ENCODE results near the gene OSGIN1. TPM values are rescaled to one million over a fixed set of nuclear protein-coding genes. Genes with fewer than 3 reads are reported as not detected.

The OSGIN1 gene
- total RNA-seq: 4.1 TPM

GRCh38 chr16:83952940-83953795, at the start of gene OSGIN1:
OSGIN1 (plus strand) TSS chr16:83953240; CDS start chr16:83957672, 4,432 bp downstream.
- H3K27me3 ChIP-seq (ENCODE audit: insufficient read depth, low read length): peaks cover 12% of the 10 kb centered on the region
- H3K9me3 ChIP-seq (ENCODE audit: low read depth, low read length): no peaks in the 10 kb centered on the region
- H3K4me1 ChIP-seq (ENCODE audit: insufficient read depth, low read length): peaks cover 24% of the 10 kb centered on the region
- H3K4me3 ChIP-seq (ENCODE audit: low read length): peak within 1 kb of the TSS; percentile 38

- no peaks in the 10 kb centered on the region for H3K9me3 ChIP-seq (ENCODE audit: low read depth, low read length)
- H3K27me3 ChIP-seq (ENCODE audit: insufficient read depth, low read length): no peaks in the 10 kb centered on the region
- H3K4me3 ChIP-seq (ENCODE audit: low read length): no peak overlapping the region
- H3K4me1 ChIP-seq (ENCODE audit: insufficient read depth, low read length): peaks cover 11% of the 10 kb centered on the region
Observed at GRCh38 chr16:83903751-83904150, 49.3 kb upstream of the OSGIN1 start.

- Histone ChIP-seq H3K4me1 (ENCODE audit: insufficient read depth, low read length) (no peaks in the 10 kb centered on the region), H3K27me3 (ENCODE audit: insufficient read depth, low read length) (no peaks in the 10 kb centered on the region), H3K4me3 (ENCODE audit: low read length) (no peak overlapping the region), H3K9me3 (ENCODE audit: low read depth, low read length) (no peaks in the 10 kb centered on the region)
Observed at GRCh38 chr16:83906683-83907082, 46.4 kb upstream of the OSGIN1 start.

GRCh38 chr16:83907111-83907510, 45.9 kb upstream of the OSGIN1 start:
- Histone ChIP-seq H3K4me3 (ENCODE audit: low read length) (no peak overlapping the region), H3K27me3 (ENCODE audit: insufficient read depth, low read length) (no peaks in the 10 kb centered on the region), H3K4me1 (ENCODE audit: insufficient read depth, low read length) (no peaks in the 10 kb centered on the region), H3K9me3 (ENCODE audit: low read depth, low read length) (no peaks in the 10 kb centered on the region)

GRCh38 chr16:83907631-83908250, 45.3 kb upstream of the OSGIN1 start:
- no peaks in the 10 kb centered on the region for H3K27me3 ChIP-seq (ENCODE audit: insufficient read depth, low read length)
- no peaks in the 10 kb centered on the region for H3K4me1 ChIP-seq (ENCODE audit: insufficient read depth, low read length)
- H3K9me3 ChIP-seq (ENCODE audit: low read depth, low read length): no peaks in the 10 kb centered on the region
- no peak overlapping the region for H3K4me3 ChIP-seq (ENCODE audit: low read length)

GRCh38 chr16:83908798-83909197, 44.2 kb upstream of the OSGIN1 start:
- Histone ChIP-seq H3K4me1 (ENCODE audit: insufficient read depth, low read length) (no peaks in the 10 kb centered on the region), H3K27me3 (ENCODE audit: insufficient read depth, low read length) (no peaks in the 10 kb centered on the region), H3K4me3 (ENCODE audit: low read length) (no peak overlapping the region), H3K9me3 (ENCODE audit: low read depth, low read length) (no peaks in the 10 kb centered on the region)

- no peak overlapping the region for H3K4me3 ChIP-seq (ENCODE audit: low read length)
- no peaks in the 10 kb centered on the region for H3K4me1 ChIP-seq (ENCODE audit: insufficient read depth, low read length)
- no peaks in the 10 kb centered on the region for H3K27me3 ChIP-seq (ENCODE audit: insufficient read depth, low read length)
- H3K9me3 ChIP-seq (ENCODE audit: low read depth, low read length): no peaks in the 10 kb centered on the region
Observed at GRCh38 chr16:83911290-83911689, 41.8 kb upstream of the OSGIN1 start.

GRCh38 chr16:83912519-83913244, 40.4 kb upstream of the OSGIN1 start:
- Histone ChIP-seq H3K4me3 (ENCODE audit: low read length) (no peak overlapping the region), H3K4me1 (ENCODE audit: insufficient read depth, low read length) (no peaks in the 10 kb centered on the region), H3K9me3 (ENCODE audit: low read depth, low read length) (no peaks in the 10 kb centered on the region), H3K27me3 (ENCODE audit: insufficient read depth, low read length) (no peaks in the 10 kb centered on the region)

- Histone ChIP-seq H3K9me3 (ENCODE audit: low read depth, low read length) (no peaks in the 10 kb centered on the region), H3K27me3 (ENCODE audit: insufficient read depth, low read length) (no peaks in the 10 kb centered on the region), H3K4me1 (ENCODE audit: insufficient read depth, low read length) (no peaks in the 10 kb centered on the region), H3K4me3 (ENCODE audit: low read length) (no peak overlapping the region)
Observed at GRCh38 chr16:83913245-83913633, 39.8 kb upstream of the OSGIN1 start.

- no peaks in the 10 kb centered on the region for H3K27me3 ChIP-seq (ENCODE audit: insufficient read depth, low read length)
- H3K4me1 ChIP-seq (ENCODE audit: insufficient read depth, low read length): no peaks in the 10 kb centered on the region
- no peak overlapping the region for H3K4me3 ChIP-seq (ENCODE audit: low read length)
- H3K9me3 ChIP-seq (ENCODE audit: low read depth, low read length): no peaks in the 10 kb centered on the region
Observed at GRCh38 chr16:83914091-83914710, 38.8 kb upstream of the OSGIN1 start.

- no peaks in the 10 kb centered on the region for H3K27me3 ChIP-seq (ENCODE audit: insufficient read depth, low read length)
- no peak overlapping the region for H3K4me3 ChIP-seq (ENCODE audit: low read length)
- no peaks in the 10 kb centered on the region for H3K9me3 ChIP-seq (ENCODE audit: low read depth, low read length)
- H3K4me1 ChIP-seq (ENCODE audit: insufficient read depth, low read length): no peaks in the 10 kb centered on the region
Observed at GRCh38 chr16:83915081-83915480, 38.0 kb upstream of the OSGIN1 start.

- H3K4me3 ChIP-seq (ENCODE audit: low read length): no peak overlapping the region
- no peaks in the 10 kb centered on the region for H3K9me3 ChIP-seq (ENCODE audit: low read depth, low read length)
- H3K27me3 ChIP-seq (ENCODE audit: insufficient read depth, low read length): no peaks in the 10 kb centered on the region
- no peaks in the 10 kb centered on the region for H3K4me1 ChIP-seq (ENCODE audit: insufficient read depth, low read length)
Observed at GRCh38 chr16:83915491-83915890, 37.5 kb upstream of the OSGIN1 start.

GRCh38 chr16:83917152-83918120, 35.6 kb upstream of the OSGIN1 start:
- H3K9me3 ChIP-seq (ENCODE audit: low read depth, low read length): no peaks in the 10 kb centered on the region
- no peaks in the 10 kb centered on the region for H3K27me3 ChIP-seq (ENCODE audit: insufficient read depth, low read length)
- H3K4me1 ChIP-seq (ENCODE audit: insufficient read depth, low read length): no peaks in the 10 kb centered on the region
- H3K4me3 ChIP-seq (ENCODE audit: low read length): no peak overlapping the region

GRCh38 chr16:83920894-83921491, 32.0 kb upstream of the OSGIN1 start:
- Histone ChIP-seq H3K4me1 (ENCODE audit: insufficient read depth, low read length) (no peaks in the 10 kb centered on the region), H3K4me3 (ENCODE audit: low read length) (no peak overlapping the region), H3K27me3 (ENCODE audit: insufficient read depth, low read length) (no peaks in the 10 kb centered on the region), H3K9me3 (ENCODE audit: low read depth, low read length) (no peaks in the 10 kb centered on the region)

Measured in mononuclear cell (primary cell).